HEK293 (cell line): ENCODE data around the gene FAM234A.

ENCODE experiments used
- ZNF248 ChIP-seq: fragments of 450-650 bp; formaldehyde crosslinking; IDR thresholded peaks from 2 replicates; pipeline ENCODE4 v1.5.1; 2017; ENCODE audit warnings: missing biosample characterization, missing genetic modification characterization
- TF ChIP-seq, protein P1 (sequence below): fragments of 450-650 bp; formaldehyde crosslinking; IDR thresholded peaks from 2 replicates; pipeline ENCODE4 v1.5.1; 2016; ENCODE audit warnings: missing biosample characterization, missing genetic modification characterization, low read depth
- TF ChIP-seq, protein P2 (sequence below): fragments of 450-650 bp; formaldehyde crosslinking; IDR thresholded peaks from 2 replicates; pipeline ENCODE4 v1.5.1; 2016; ENCODE audit warnings: missing biosample characterization, missing genetic modification characterization

DNA sequence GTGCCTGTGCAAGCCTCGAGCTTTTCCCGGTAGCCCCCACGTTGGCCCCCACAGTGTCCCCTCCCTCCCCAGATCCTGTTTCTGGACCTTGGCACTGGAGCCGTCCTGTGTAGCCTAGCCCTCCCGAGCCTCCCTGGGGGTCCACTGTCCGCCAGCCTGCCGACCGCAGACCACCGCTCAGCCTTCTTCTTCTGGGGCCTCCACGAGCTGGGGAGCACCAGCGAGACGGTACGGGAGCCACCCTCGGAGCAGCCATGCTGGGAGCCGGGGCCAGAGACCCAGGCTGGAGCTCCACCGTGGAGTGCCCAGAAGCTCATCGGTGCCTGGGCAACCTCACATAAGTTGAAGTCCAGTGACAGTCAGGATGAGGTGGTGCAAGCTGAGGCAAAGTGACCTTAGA lies 29.3 kb downstream of the FAM234A start:
- TF ChIP-seq, protein P1, sequence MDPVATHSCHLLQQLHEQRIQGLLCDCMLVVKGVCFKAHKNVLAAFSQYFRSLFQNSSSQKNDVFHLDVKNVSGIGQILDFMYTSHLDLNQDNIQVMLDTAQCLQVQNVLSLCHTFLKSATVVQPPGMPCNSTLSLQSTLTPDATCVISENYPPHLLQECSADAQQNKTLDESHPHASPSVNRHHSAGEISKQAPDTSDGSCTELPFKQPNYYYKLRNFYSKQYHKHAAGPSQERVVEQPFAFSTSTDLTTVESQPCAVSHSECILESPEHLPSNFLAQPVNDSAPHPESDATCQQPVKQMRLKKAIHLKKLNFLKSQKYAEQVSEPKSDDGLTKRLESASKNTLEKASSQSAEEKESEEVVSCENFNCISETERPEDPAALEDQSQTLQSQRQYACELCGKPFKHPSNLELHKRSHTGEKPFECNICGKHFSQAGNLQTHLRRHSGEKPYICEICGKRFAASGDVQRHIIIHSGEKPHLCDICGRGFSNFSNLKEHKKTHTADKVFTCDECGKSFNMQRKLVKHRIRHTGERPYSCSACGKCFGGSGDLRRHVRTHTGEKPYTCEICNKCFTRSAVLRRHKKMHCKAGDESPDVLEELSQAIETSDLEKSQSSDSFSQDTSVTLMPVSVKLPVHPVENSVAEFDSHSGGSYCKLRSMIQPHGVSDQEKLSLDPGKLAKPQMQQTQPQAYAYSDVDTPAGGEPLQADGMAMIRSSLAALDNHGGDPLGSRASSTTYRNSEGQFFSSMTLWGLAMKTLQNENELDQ: no peak
- TF ChIP-seq, protein P2, sequence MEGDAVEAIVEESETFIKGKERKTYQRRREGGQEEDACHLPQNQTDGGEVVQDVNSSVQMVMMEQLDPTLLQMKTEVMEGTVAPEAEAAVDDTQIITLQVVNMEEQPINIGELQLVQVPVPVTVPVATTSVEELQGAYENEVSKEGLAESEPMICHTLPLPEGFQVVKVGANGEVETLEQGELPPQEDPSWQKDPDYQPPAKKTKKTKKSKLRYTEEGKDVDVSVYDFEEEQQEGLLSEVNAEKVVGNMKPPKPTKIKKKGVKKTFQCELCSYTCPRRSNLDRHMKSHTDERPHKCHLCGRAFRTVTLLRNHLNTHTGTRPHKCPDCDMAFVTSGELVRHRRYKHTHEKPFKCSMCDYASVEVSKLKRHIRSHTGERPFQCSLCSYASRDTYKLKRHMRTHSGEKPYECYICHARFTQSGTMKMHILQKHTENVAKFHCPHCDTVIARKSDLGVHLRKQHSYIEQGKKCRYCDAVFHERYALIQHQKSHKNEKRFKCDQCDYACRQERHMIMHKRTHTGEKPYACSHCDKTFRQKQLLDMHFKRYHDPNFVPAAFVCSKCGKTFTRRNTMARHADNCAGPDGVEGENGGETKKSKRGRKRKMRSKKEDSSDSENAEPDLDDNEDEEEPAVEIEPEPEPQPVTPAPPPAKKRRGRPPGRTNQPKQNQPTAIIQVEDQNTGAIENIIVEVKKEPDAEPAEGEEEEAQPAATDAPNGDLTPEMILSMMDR (tag by site-specific recombination): no peak
- TF ChIP-seq ZNF248 (tag by site-specific recombination): no peak
